GM18507 (cell line): ENCODE data around the gene ULK2.
"Not testable (repeated sequence)": the region's sequence is repeated elsewhere in the genome, so short reads cannot be mapped to it uniquely, and the experiment has no call there.

Experiments
- DNase-seq: peaks from one replicate; pipeline ENCODE4 v3.0.0; 2011; ENCODE audit warnings: low read depth; ENCODE audit not compliant: insufficient read length; ENCODE audit errors: extremely low spot score
- FAIRE-seq: peaks from 2 replicates; lab custom pipeline; 2011; peaks lifted over from hg19 to GRCh38; lab: Jason Lieb, UNC

The ULK2 gene

DNA sequence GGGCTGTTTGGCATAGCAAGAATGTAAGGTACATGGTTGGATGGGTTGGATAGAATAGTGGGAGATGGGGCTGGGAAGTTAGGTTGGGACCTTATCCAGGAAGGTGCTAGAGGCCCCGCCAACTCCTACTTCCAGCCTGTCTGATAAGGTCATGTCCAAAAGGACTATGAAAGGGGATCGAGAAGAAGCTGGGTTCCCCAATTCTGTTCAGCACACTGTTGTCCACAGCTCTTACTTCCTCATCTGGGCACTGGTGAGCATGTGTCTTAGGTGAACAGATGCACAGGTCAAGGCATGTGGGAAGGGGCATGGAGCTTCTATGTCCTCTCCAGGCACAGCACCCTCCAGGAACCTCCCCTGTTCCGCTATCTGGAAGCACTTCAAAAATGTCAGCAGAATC lies 5.6 kb upstream of the ULK2 start:
- FAIRE-seq (no peak), DNase-seq (no peak)

DNA sequence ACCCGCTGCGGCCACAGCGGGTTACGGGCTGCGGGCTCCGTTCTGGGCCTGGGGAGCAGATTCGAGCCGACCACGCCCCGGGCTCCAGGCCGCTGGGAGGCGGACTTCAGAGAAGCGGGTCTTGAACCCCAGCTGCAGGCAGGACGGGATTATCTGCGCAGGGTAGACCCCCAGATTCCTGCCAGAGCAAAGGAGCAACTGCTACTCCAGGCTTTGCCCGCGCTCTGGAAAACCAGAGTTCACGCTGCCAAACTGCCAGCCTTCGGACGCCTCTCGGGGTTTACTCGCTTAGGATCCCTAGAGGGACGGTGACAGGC lies 301 bp upstream of the ULK2 start:
- no peak for FAIRE-seq

DNA sequence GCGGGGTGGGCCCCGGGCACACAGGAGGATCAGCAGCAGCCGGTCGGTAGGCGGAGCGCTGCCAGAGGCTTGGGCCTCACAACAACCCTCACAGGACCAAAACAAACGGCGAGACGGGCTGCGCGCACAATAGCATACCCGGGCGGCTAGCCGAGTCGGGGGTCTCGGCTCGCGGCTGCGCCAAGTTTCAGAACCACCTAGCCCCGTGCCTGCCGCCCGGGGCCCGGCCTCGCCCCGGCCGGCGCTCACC lies 732 bp downstream of the ULK2 start:
- FAIRE-seq (peak; percentile 69), DNase-seq (peak; percentile 17)

More for the DNA sequence above, 301 bp upstream of the ULK2 start:
- no peak for DNase-seq

DNA sequence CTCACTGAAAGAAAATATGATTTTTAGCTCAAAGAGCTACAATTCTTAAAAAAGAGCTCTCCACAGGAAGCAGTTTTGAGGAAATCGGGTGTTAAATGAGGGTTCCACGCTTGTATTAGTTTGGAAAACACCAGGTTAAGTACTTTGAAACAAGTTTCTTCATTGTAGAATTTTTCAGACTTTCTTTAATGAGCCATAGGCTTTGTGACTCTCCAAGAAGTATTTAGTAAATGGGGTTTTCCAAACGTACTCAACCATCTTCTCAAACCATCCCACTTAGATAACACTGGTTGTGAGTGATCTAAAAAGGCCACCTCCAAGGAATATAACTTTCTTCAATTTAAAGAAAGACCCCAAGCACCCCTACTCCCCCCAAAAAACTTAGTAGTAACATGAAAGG lies 2.7 kb downstream of the ULK2 start:
- FAIRE-seq, result no peak
- no peak for DNase-seq

DNA sequence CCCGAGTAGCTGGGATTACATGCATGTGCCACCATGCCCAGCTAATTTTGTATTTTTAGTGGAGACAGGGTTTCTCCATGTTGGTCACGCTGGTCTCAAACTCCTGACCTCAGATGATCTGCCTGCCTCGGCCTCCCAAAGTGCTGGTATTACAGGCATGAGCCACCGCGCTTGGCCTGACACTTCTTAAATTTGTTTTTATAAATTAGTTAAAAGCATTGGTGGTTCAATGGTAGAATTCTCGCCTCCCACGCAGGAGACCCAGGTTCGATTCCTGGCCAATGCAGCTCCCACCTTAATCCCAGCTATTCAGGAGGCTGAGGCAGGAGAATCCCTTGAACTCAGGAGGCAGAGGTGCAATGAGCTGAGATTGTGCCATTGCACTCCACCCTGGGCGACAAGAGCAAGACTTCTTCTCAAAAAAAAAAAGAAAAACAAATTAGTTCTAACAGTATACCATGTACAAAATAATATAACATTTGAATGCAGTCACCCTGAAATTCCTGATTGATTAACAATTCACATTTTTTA lies 7.0 kb downstream of the ULK2 start:
- DNase-seq, FAIRE-seq: not testable (repeated sequence)

DNA sequence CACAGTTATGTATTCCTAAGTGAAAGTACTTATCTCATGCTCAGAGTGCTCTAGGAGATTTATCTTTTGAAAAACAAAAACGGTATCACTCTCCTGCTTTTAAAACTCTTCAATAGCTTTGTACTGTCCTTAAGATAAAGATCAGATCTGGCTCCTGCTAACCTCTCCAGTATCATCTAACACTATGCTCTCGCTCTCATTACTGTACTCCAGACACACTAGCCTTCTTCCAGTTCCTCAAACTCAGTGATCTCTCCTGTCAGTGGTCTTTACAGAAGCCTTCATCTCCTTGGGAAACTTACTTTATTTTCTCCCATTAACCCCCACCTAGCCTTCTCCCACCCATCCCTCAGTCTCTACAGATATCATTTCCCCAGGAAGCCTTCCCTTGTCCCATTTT lies 10.1 kb downstream of the ULK2 start:
- FAIRE-seq (no peak), DNase-seq (no peak)

DNA sequence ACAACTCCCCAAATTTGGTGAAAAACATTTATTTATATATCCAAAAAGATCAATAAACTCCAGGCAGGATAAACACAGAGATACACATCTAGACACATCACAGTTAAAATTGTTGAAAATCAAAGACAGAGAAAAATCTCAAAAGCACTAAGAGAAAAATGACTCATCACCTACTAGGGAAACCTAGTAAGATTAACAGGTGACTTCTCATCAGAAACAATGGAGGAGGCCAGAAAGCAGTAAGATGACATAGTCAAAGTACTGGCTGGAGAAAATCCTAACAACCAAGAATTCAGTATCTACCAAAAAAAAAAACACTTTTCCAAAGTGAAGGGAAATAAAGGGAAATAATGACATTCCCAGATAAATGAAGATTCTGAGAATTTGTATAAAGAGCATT lies 33.8 kb downstream of the ULK2 start:
- FAIRE-seq (no peak), DNase-seq (no peak)

DNA sequence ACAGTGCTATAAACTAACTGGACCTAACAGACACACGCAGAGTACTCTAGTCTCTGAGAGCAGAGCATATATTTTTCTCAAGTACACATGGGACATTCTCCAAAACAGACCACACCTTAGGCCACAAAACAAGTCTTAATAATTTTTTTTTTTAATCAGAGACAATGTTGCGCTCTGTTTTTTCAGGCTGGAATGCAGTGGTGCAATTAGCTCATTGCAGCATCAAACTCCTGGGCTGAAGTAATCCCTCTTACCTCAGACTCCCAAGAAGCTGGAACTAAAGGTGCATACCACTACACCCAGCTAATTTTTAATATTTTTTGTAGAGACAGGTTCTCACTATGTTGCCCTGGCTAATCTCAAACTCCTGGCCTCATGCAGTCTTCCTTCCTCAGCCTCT lies 37.7 kb downstream of the ULK2 start:
- DNase-seq, result no peak
- FAIRE-seq, result no peak

DNA sequence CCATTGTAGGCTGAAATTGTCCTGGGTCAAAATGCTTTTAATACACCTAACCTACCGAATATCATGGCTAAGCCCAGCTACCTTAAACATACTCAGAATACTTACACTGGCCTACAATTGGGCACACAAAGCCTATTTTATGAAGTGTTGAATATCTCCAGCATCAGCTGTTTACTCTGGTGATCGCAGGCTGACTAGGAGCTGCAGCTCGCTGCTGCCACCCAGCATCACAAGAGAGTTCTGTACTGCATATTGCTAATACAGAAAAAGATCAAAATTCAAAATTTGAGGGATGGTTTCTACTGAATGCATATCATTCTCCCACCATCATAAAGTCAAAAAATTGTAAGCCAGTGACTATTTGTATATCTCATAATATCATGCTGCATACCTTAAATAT lies 55.3 kb downstream of the ULK2 start:
- no peak for FAIRE-seq
- DNase-seq, result no peak

DNA sequence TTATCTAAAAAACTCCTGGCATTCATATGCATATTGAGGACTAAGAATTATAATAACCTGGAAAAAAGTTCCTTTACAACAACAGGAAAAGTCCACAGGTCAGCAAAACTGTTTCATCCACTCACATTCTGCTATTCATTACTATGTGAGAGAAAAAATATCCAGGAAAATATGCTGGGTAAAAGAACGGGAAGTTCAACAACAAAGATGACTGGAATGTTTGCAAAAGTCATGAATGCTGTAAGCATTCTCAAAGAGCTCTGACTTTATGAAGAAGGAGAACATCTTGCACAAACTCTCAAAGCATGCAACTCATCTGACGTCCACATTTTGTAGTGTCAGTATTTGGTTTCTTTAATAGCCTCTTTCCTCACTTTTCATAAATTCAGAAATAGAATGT lies 62.7 kb downstream of the ULK2 start:
- no peak for DNase-seq
- FAIRE-seq, result no peak

DNA sequence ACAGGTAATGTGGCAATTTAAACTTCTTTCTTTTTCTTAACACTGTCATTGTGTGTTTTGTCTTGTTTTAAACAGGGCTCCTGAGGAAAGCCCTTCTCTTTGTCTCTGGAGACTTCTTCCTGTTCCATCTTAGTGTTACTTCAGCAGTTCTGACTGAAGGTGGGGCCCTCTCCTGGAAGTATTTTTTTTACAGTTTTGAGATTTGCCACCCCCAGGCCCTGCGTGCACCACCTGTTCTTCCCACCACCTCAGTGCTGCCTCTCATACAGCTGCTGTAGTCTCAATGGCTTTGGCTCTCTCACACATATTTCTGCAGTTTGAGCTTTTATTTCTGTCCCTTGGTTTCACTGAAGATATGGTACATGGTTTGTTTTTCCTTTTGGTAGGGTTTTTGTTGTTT lies 67.2 kb downstream of the ULK2 start:
- FAIRE-seq (no peak), DNase-seq (no peak)

DNA sequence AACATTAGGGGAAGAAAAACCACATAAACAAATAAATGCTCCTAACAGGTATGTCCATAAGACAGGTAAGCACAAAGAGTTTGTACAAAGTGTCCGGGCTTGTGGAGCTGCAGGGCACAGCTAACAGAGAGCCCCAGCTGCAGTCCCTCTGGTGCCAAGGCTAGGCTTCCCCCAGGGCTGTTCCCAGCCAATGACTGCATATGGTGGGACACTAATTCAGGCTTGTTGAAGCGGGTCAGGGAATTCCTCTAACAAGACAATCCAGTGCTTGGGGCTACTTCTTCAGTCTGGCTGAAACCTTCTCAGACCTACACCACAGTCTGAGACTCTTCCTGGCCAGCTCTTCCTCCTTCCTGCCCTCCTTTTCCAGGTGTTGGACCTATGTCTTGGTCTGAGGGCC lies 67.9 kb downstream of the ULK2 start:
- FAIRE-seq, result no peak
- no peak for DNase-seq

DNA sequence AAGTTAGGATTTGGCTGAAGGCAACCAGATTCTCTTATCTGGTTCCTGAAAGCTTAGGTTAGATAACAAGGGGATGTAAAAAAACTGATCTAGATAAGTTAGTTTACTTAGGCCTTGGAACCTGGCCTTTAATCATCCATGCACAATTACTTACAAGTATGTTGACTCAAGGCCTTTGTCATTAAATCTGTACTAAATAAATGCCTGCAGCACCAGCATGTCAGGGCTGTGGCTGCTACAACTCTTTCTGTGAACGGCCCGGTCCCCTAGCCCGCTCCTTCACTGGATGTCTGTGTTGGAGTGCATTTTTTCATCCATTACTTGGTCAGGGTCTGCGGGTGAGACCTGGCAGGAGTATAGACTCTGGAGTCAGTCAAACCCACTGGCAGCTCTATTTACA lies 71.3 kb downstream of the ULK2 start:
- no peak for DNase-seq
- FAIRE-seq, result no peak

DNA sequence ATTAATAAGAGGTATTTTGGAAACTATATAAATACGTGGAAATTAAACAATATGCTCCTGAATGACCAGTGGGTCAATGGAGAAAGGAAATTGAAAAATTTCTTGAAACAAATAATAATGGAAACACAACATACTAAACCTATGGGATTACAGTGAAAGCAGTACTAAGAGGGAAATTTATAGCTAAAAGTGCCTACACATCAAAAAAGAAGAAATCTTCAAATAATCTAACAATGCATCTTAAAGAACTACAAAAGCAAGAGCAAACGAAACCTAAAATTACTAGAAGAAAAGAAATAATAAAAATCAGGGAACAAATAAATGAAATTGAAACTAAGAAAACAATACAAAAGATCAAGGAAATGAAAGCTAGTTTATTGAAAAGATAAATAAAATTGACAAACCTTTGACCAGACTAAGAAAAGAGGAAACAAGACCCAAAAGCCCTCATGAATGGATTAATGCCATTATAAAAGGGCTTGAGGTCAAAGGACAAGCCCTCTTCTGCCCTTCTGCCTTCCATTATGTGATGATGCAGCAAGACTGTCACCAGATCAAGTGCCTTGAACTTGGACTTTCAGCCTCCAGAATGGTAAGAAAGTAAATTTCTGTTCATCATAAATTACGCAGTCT lies 75.7 kb downstream of the ULK2 start:
- no peak for DNase-seq
- FAIRE-seq, result no peak

DNA sequence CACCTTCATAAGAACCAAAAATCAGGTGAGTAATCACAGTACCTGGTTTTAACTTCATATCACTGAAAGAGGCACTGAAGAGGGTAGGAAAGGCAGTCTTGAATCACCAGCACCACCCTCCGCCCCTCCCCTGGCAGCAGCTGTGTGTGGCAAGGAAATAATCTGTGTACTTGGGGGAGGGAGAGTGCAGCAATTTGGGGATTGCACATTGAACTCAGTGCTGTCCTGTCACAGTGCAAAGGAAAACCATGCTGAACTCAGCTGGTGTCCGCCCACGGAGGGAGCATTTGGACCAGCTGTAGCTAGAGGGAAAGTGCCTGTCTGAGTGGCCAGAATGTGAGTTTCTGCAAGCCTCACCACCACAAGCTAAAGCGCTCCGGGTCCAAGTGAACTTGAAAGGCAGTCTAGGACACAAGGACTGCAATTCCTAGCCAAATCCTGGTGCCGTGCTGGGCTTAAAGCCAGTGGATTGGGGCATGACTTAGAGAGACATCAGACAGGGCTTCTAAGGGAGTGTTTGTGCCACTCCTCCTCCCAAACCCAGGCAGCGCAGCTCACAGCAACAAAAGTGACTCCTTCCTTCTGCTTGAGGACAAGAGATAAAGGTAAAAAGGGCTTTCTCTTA lies 79.9 kb downstream of the ULK2 start:
- no peak for DNase-seq

DNA sequence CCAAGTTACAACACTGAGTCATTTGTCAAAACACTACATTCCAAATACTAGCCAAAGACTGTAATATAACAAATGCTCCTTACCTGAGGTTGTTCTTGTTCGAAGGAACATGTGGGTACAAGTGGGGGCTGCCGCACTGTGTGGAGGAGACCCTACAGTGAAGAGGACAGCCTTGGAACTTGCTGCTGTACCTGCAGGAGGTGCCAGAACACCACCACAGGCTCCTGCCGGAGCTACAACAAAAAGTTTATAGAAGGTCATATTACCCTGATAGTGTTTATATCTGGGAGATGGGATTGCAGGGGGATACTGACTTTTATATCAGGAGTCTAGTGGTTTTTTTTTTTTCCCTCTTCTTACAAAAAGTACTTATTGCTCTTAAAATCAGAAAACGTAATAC lies 81.9 kb downstream of the ULK2 start:
- no peak for DNase-seq
- no peak for FAIRE-seq

More for the DNA sequence above, 79.9 kb downstream of the ULK2 start:
- no peak for FAIRE-seq

DNA sequence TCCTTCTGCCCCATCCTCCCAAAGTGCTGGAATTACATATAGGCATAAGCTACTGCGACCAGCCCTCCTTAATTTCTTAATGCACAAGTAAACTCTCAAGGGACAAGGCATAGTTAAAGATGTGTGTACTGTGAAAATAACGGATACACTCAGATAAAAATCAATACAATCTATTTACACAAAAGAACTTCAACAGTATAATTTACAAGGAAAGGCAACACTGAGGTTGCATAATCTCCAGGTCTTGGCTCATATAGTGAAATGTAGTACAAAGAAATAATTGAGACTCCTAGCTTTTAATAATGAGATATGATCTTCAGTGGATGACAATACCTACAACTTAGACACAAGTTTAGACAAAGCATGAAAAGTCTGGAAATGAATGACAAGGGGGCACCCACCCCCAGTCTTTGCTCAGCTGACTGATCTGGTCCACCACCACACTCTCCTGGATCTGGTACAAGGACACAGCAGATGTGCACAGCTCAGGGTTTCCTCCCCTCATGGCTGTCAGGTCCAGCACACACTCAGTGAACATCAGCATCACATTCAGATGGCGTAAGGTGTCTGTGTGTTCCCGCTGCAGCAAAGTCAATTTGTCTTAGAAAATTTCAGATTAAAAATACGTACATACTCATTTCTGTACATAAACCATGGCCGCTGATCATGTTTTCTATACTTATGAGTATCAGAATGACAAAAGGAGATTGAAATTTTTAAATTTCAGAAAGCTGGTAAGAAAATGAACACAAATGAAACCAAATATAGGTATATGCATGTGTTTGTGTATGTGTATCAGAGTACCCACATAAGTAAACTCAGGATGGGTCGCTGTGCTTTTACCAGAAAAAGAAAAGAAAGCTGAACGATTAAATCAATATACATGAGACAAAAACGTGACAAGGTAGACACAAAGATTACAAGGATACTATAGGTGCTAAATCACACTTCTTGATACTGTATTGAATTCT lies 86.0 kb downstream of the ULK2 start:
- FAIRE-seq, result no peak

DNA sequence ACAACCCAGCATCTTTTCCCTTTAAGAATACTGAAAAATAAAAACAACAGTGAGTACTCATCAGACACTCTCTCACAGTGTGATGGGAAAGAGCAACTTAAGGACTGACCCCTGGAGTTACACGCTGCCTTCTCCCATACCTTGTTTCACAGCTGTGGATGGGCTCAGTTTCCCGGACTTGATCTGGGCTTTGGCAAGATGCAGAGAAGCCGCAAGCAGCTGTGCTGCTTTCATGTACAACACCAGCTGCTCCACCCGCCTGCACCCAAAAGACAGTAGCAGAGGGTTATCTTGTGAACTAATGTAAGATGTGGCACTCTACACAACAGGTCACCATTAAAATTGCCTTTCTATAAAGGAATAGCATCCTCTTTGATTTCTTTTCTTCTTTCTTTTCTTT lies 86.9 kb downstream of the ULK2 start:
- no peak for FAIRE-seq
- no peak for DNase-seq

More for the DNA sequence above, 86.0 kb downstream of the ULK2 start:
- DNase-seq, result no peak

DNA sequence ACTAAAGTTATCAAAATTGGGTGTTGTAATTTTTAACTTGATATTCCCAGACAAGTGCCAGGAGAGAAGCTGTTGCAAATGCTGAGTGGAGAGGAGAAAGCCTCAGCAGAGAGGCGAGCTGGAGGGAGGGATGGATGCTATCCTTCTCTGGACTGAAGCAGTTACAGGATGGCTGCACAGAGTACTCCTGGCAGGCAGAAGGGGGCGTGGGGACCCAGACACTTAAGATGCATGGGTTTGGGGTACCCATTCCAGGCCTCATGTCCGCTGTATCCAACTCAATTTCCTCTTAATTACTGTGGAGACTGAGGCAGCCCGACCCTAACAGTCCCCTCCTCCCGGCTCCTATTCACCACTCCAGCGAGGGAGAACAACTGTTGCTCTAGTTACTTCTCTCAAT lies 94.2 kb downstream of the ULK2 start:
- DNase-seq (no peak), FAIRE-seq (no peak)

DNA sequence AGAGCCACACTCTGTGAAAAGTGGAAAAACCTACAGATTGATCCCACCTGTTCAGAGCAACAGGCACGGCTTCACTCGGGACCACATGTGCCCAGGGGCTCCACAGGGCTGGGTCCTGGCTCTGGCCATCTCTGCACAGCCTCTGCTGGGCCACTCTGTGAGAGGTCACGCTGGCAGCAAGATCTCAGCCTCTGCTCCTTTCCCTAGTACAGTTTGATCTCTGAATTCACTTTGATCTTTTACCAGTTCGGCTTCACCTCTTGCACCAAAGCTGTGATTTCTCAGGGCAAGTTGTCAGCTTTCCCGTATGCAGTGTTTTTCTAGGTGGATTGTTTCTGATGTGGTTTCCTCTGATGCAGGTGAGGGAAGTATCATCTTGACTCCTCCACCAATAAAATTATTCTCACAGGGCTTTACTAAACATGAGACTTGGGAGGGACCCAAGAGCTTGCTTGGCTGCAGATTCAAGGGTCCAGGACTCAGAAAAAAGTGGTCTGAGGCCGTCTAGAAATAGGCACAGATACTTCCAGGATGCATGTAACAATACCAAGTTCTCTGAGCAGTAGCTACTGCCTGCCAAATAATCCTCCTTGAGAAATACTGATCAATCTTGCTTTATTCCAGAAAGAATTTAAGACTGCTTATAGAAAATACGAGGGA lies 95.6 kb downstream of the ULK2 start:
- FAIRE-seq (no peak), DNase-seq (no peak)
